Measurements from ENCODE around the gene WSCD1.

Gene WSCD1

GRCh38 chr17:6142701-6143100 lies 72.5 kb downstream of the WSCD1 start:
- TF ChIP-seq CTCF (IDR thresholded peaks at IDR 0.05; ENCODE audit: low read length), result no peak
- no peak for TF ChIP-seq EZH2 (IDR thresholded peaks at IDR 0.05; ENCODE audit: borderline replicate concordance, low read length)
- H3K27ac ChIP-seq (ENCODE audit: low read depth, low read length, poor library complexity, severe bottlenecking), result no peak overlapping the region
- H3K79me2 ChIP-seq (ENCODE audit: insufficient read depth, low read length), result no peaks in the 10 kb centered on the region
- no peak overlapping the region for H3K4me3 ChIP-seq (ENCODE audit: low read depth, low read length, poor library complexity, severe bottlenecking)
- no peak overlapping the region for H3K4me2 ChIP-seq (ENCODE audit: low read length)
- no peaks in the 10 kb centered on the region for H4K20me1 ChIP-seq (ENCODE audit: insufficient read depth, low read length)
- H3K9me2 ChIP-seq (ENCODE audit: low read depth, low read length), result no peaks in the 10 kb centered on the region
- no peaks in the 10 kb centered on the region for H3K9me3 ChIP-seq (ENCODE audit: low read length)
- H3K36me3 ChIP-seq (ENCODE audit: insufficient read depth, low read length), result no peaks in the 10 kb centered on the region
- no peaks in the 10 kb centered on the region for H3F3A ChIP-seq (ENCODE audit: insufficient read depth, low read length)
- H3K4me1 ChIP-seq (ENCODE audit: insufficient read depth, low read length, severe bottlenecking), result no peaks in the 10 kb centered on the region
- no peaks in the 10 kb centered on the region for H3K27me3 ChIP-seq (ENCODE audit: insufficient read depth, low read length)
- no peak overlapping the region for H2AFZ ChIP-seq (ENCODE audit: low read length)
- no peak overlapping the region for H3K9ac ChIP-seq (ENCODE audit: low read length)

- H3K9me2 ChIP-seq (ENCODE audit: low read depth, low read length), result no peaks in the 10 kb centered on the region
- H3K9me3 ChIP-seq (ENCODE audit: low read length), result no peaks in the 10 kb centered on the region
- H4K20me1 ChIP-seq (ENCODE audit: insufficient read depth, low read length), result no peaks in the 10 kb centered on the region
- no peaks in the 10 kb centered on the region for H3K4me1 ChIP-seq (ENCODE audit: insufficient read depth, low read length, severe bottlenecking)
- no peaks in the 10 kb centered on the region for H3K27me3 ChIP-seq (ENCODE audit: insufficient read depth, low read length)
- H3K9ac ChIP-seq (ENCODE audit: low read length), result no peak overlapping the region
- H3K27ac ChIP-seq (ENCODE audit: low read depth, low read length, poor library complexity, severe bottlenecking), result no peak overlapping the region
- no peak overlapping the region for H3K4me3 ChIP-seq (ENCODE audit: low read depth, low read length, poor library complexity, severe bottlenecking)
- no peak overlapping the region for H2AFZ ChIP-seq (ENCODE audit: low read length)
- H3F3A ChIP-seq (ENCODE audit: insufficient read depth, low read length), result no peaks in the 10 kb centered on the region
- no peaks in the 10 kb centered on the region for H3K79me2 ChIP-seq (ENCODE audit: insufficient read depth, low read length)
- no peak for TF ChIP-seq EZH2 (IDR thresholded peaks at IDR 0.05; ENCODE audit: borderline replicate concordance, low read length)
- TF ChIP-seq CTCF (IDR thresholded peaks at IDR 0.05; ENCODE audit: low read length), result no peak
- H3K36me3 ChIP-seq (ENCODE audit: insufficient read depth, low read length), result no peaks in the 10 kb centered on the region
- H3K4me2 ChIP-seq (ENCODE audit: low read length), result no peak overlapping the region
Observed at GRCh38 chr17:6145946-6146345, 75.8 kb downstream of the WSCD1 start.

- Histone ChIP-seq H3K36me3 (ENCODE audit: insufficient read depth, low read length) (no peaks in the 10 kb centered on the region), H3K27me3 (ENCODE audit: insufficient read depth, low read length) (no peaks in the 10 kb centered on the region), H3K4me3 (ENCODE audit: low read depth, low read length, poor library complexity, severe bottlenecking) (no peak overlapping the region), H2AFZ (ENCODE audit: low read length) (no peak overlapping the region), H3K27ac (ENCODE audit: low read depth, low read length, poor library complexity, severe bottlenecking) (no peak overlapping the region), H3K4me2 (ENCODE audit: low read length) (no peak overlapping the region), H3K79me2 (ENCODE audit: insufficient read depth, low read length) (no peaks in the 10 kb centered on the region), H4K20me1 (ENCODE audit: insufficient read depth, low read length) (no peaks in the 10 kb centered on the region), H3K9ac (ENCODE audit: low read length) (no peak overlapping the region), H3K4me1 (ENCODE audit: insufficient read depth, low read length, severe bottlenecking) (no peaks in the 10 kb centered on the region), H3K9me3 (ENCODE audit: low read length) (no peaks in the 10 kb centered on the region), H3F3A (ENCODE audit: insufficient read depth, low read length) (no peaks in the 10 kb centered on the region), H3K9me2 (ENCODE audit: low read depth, low read length) (no peaks in the 10 kb centered on the region)
- TF ChIP-seq EZH2 (IDR thresholded peaks at IDR 0.05; ENCODE audit: borderline replicate concordance, low read length) (no peak), CTCF (IDR thresholded peaks at IDR 0.05; ENCODE audit: low read length) (no peak)
Observed at GRCh38 chr17:6147042-6147441, 76.9 kb downstream of the WSCD1 start.

All from OCI-LY1 (cell line).